OCI-LY1 (cell line): Measurements from ENCODE around the gene ARPP21.

Experiments
- EZH2 ChIP-seq: fragments of 200-600 bp; sonication (generic), shearing (Covaris generic); IDR thresholded peaks from 2 replicates; pipeline ENCODE4 v1.8.0; 2017; ENCODE audit warnings: borderline replicate concordance, mixed run types, mild to moderate bottlenecking, antibody characterized with exemption, low read length, moderate library complexity, mixed read lengths
- TF ChIP-seq, protein P1 (sequence below): fragments of 200-600 bp; sonication (generic), shearing (Covaris generic); IDR thresholded peaks from 2 replicates; pipeline ENCODE4 v1.5.1; 2017; ENCODE audit warnings: mild to moderate bottlenecking, antibody characterized with exemption, low read length, moderate library complexity, mixed read lengths

DNA sequence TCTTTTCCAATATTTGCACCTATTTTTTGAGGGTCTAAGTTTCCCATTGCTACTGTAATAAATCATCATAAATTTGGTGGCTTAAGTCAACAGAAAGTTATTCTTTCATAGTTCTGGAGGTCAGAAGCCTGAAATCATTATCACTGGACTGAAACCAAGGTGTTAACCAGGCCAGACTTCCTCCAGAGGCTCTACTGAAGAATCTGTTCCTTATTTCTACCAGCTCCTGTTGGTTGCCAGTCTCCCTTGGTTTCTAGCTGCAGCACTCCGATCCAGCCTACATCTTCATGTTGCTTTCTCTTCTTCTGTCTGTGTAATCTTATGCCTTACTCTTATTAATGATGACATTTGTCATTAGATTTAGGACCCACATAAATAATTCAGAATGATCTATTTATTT lies 22.0 kb upstream of the ARPP21 start:
- TF ChIP-seq, protein P1, sequence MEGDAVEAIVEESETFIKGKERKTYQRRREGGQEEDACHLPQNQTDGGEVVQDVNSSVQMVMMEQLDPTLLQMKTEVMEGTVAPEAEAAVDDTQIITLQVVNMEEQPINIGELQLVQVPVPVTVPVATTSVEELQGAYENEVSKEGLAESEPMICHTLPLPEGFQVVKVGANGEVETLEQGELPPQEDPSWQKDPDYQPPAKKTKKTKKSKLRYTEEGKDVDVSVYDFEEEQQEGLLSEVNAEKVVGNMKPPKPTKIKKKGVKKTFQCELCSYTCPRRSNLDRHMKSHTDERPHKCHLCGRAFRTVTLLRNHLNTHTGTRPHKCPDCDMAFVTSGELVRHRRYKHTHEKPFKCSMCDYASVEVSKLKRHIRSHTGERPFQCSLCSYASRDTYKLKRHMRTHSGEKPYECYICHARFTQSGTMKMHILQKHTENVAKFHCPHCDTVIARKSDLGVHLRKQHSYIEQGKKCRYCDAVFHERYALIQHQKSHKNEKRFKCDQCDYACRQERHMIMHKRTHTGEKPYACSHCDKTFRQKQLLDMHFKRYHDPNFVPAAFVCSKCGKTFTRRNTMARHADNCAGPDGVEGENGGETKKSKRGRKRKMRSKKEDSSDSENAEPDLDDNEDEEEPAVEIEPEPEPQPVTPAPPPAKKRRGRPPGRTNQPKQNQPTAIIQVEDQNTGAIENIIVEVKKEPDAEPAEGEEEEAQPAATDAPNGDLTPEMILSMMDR = no peak
- TF ChIP-seq EZH2 = no peak
